NCI-H1092 (cell line): ENCODE results near the gene CASQ2.
A peak's percentile ranks its signal among the peaks of the same experiment; 100 is the strongest.

Experiments used
- DNase-seq: peaks from one replicate; lab custom pipeline; 2025; lab: John Stamatoyannopoulos, UW

Gene CASQ2

GRCh38 chr1:115729756-115730155 lies 38.8 kb downstream of the CASQ2 start:
- DNase-seq, result no peak

GRCh38 chr1:115728341-115728740 lies 40.2 kb downstream of the CASQ2 start:
- DNase-seq, result no peak

GRCh38 chr1:115727706-115728249 lies 40.7 kb downstream of the CASQ2 start:
- DNase-seq, result no peak

- DNase-seq, result no peak
Observed at GRCh38 chr1:115726570-115726969, 41.9 kb downstream of the CASQ2 start.

- no peak for DNase-seq
Observed at GRCh38 chr1:115726161-115726560, 42.4 kb downstream of the CASQ2 start.

GRCh38 chr1:115725600-115725999 lies 42.9 kb downstream of the CASQ2 start:
- DNase-seq, result no peak

GRCh38 chr1:115723756-115724155 lies 44.8 kb downstream of the CASQ2 start:
- DNase-seq, result no peak

GRCh38 chr1:115722221-115722620 lies 46.3 kb downstream of the CASQ2 start:
- no peak for DNase-seq

GRCh38 chr1:115719285-115719684 lies 49.2 kb downstream of the CASQ2 start:
- DNase-seq, result no peak

GRCh38 chr1:115718011-115718754 lies 50.3 kb downstream of the CASQ2 start:
- DNase-seq, result no peak

- DNase-seq, result no peak
Observed at GRCh38 chr1:115717541-115717940, 51.0 kb downstream of the CASQ2 start.

- DNase-seq, result no peak
Observed at GRCh38 chr1:115714572-115715141, 53.9 kb downstream of the CASQ2 start.

GRCh38 chr1:115713906-115714305 lies 54.6 kb downstream of the CASQ2 start:
- no peak for DNase-seq

- no peak for DNase-seq
Observed at GRCh38 chr1:115712911-115713609, 55.5 kb downstream of the CASQ2 start.

- DNase-seq, result no peak
Observed at GRCh38 chr1:115710859-115711624, 57.5 kb downstream of the CASQ2 start.

- peak; percentile 30 for DNase-seq
Observed at GRCh38 chr1:115706587-115707425, 61.7 kb downstream of the CASQ2 start.

GRCh38 chr1:115705963-115706362 lies 62.6 kb downstream of the CASQ2 start:
- no peak for DNase-seq

GRCh38 chr1:115705085-115705951 lies 63.2 kb downstream of the CASQ2 start:
- DNase-seq, result no peak

GRCh38 chr1:115702959-115703358 lies 65.6 kb downstream of the CASQ2 start:
- DNase-seq, result no peak

GRCh38 chr1:115701090-115701489 lies 67.4 kb downstream of the CASQ2 start:
- no peak for DNase-seq
